ENCODE measurements around the gene ITPKC. TPM values are rescaled to one million over a fixed set of nuclear protein-coding genes. Genes with fewer than 3 reads are reported as not detected.
A peak's percentile ranks its signal among the peaks of the same experiment; 100 is the strongest.

ITPKC gene
- total RNA-seq, 1 experiment from 2014 or later = 11.4 TPM

GRCh38 chr19:40752257-40752781, 35.4 kb downstream of the ITPKC start:
- H3K9me3 ChIP-seq (ENCODE audit: control insufficient read depth in 1 of 2, insufficient read depth in 1 of 2, low read depth in 1 of 2, low read length in 2 of 2) = no peaks in the 10 kb centered on the region
- H3K9me2 ChIP-seq (ENCODE audit: insufficient read depth) = no peaks in the 10 kb centered on the region
- H3K9ac ChIP-seq (ENCODE audit: low read length) = peak overlapping the region; percentile 99
- no peaks in the 10 kb centered on the region for H4K20me1 ChIP-seq (ENCODE audit: insufficient read depth)
- no peak overlapping the region for H2AFZ ChIP-seq (ENCODE audit: low read depth, low read length, poor library complexity, severe bottlenecking)
- ATAC-seq = no peak
- no peak for DNase-seq (ENCODE audit: low read depth, low spot score)
- peaks cover 16 to 38% of the 10 kb centered on the region in 2 experiments; a peak in 3 of 4 replicates for H3K4me1 ChIP-seq (ENCODE audit: control insufficient read depth in 1 of 2, insufficient read depth in 2 of 2, low read length in 2 of 2)
- H3K27ac ChIP-seq (ENCODE audit: low read depth, low read length) = peak overlapping the region; percentile 90
- intact Hi-C loops (cut with micrococcal nuclease) = no loop called here
- peaks cover 63% of the 10 kb centered on the region for H3K79me2 ChIP-seq (ENCODE audit: insufficient read depth, low read length)
- no TSS peak for BruUV-seq (replicated peaks)
- peaks cover 17 to 44% of the 10 kb centered on the region in 2 experiments for H3K36me3 ChIP-seq (ENCODE audit: control insufficient read depth in 1 of 2, insufficient read depth in 2 of 2, low read length in 2 of 2)
- ChIA-PET RAD21 (ENCODE audit: low non-redundant PET in 1 of 2, low total read pairs in 2 of 2, uncharacterized antibody in 2 of 2, unreplicated experiment in 2 of 2) (no interaction called here), POLR2A (interaction anchor here (2.6 kb wide), 1 partner anchor 25 kb away, joined by 24 read pairs; the partner anchor contains the start of gene RAB4B), CTCF (no interaction called here)
- TF ChIP-seq SRF (IDR thresholded peaks at IDR 0.05; ENCODE audit: low read depth) = no peak
- TF ChIP-seq SIN3A (IDR thresholded peaks at IDR 0.05; ENCODE audit: low read depth) = no peak
- no peak for TF ChIP-seq REST (IDR thresholded peaks at IDR 0.05; ENCODE audit: low read depth)
- no peak for TF ChIP-seq CTCF (IDR thresholded peaks at IDR 0.05 in 2 of 3, conservative IDR thresholded peaks at IDR 0.05 in 1 of 3; ENCODE audit: borderline replicate concordance in 1 of 3, insufficient read depth in 1 of 3, low read depth in 2 of 3, low read length in 2 of 3)
- TF ChIP-seq POLR2A (IDR thresholded peaks at IDR 0.05; ENCODE audit: borderline replicate concordance, extremely low read depth, insufficient read depth, insufficient read length) = no peak
- TF ChIP-seq ZNF274 (IDR thresholded peaks at IDR 0.05; ENCODE audit: low read depth, low read length) = no peak
- TF ChIP-seq CEBPB (IDR thresholded peaks at IDR 0.05; ENCODE audit: low read depth) = no peak
- no peak for TF ChIP-seq JUND (IDR thresholded peaks at IDR 0.05)
- no peak for TF ChIP-seq EGR1 (IDR thresholded peaks at IDR 0.05; ENCODE audit: low read depth)
- no peak for TF ChIP-seq SP1 (IDR thresholded peaks at IDR 0.05; ENCODE audit: low read depth)
- TF ChIP-seq TCF7L2 (IDR thresholded peaks at IDR 0.05; ENCODE audit: borderline replicate concordance, extremely low read depth, insufficient read depth, insufficient read length) = no peak
- H3K4me3 ChIP-seq (replicated peaks in 1 of 2; ENCODE audit: low read depth in 1 of 2, low read length in 2 of 2) = peak overlapping the region; percentile 67 to 81
- H3K4me2 ChIP-seq (ENCODE audit: low read length) = peak overlapping the region; percentile 80
- no peaks in the 10 kb centered on the region for H3K27me3 ChIP-seq (ENCODE audit: insufficient read depth, low read length)
